LNCaP clone FGC (cell line): ENCODE results near the gene TMEM150B.

ENCODE experiments used
- DNase-seq: peaks from one replicate; pipeline ENCODE4 v3.0.0-alpha.2; 2011; ENCODE audit warnings: low read depth
- H3K4me3 ChIP-seq: 2 replicates; pipeline ENCODE4 v1.5.1; 2011; ENCODE audit warnings: mild to moderate bottlenecking, low read depth, low read length, control low read depth
- CTCF ChIP-seq: IDR thresholded peaks from 2 replicates; pipeline ENCODE4 v1.5.1; 2012; ENCODE audit warnings: mild to moderate bottlenecking; ENCODE audit not compliant: control insufficient read depth, insufficient read depth; ENCODE audit errors: extremely low read depth

The TMEM150B gene, protein sequence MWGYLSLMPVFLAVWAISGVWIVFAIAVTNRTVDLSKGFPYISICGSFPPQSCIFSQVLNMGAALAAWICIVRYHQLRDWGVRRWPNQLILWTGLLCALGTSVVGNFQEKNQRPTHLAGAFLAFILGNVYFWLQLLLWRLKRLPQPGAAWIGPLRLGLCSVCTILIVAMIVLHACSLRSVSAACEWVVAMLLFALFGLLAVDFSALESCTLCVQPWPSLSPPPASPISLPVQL

GRCh38 chr19:55325172-55325571 is at the start of gene TMEM150B:
TSS of gene TMEM150B (minus strand) at chr19:55325341. CDS start at chr19:55321036, 4,305 bp downstream.
- H3K4me3 ChIP-seq = no peak within 1 kb of the TSS
- no peak for TF ChIP-seq CTCF
- DNase-seq = no peak

GRCh38 chr19:55373993-55374757 is 49.0 kb upstream of the TMEM150B start:
- no peak for DNase-seq
- TF ChIP-seq CTCF = no peak
- no peak overlapping the region for H3K4me3 ChIP-seq

DNA sequence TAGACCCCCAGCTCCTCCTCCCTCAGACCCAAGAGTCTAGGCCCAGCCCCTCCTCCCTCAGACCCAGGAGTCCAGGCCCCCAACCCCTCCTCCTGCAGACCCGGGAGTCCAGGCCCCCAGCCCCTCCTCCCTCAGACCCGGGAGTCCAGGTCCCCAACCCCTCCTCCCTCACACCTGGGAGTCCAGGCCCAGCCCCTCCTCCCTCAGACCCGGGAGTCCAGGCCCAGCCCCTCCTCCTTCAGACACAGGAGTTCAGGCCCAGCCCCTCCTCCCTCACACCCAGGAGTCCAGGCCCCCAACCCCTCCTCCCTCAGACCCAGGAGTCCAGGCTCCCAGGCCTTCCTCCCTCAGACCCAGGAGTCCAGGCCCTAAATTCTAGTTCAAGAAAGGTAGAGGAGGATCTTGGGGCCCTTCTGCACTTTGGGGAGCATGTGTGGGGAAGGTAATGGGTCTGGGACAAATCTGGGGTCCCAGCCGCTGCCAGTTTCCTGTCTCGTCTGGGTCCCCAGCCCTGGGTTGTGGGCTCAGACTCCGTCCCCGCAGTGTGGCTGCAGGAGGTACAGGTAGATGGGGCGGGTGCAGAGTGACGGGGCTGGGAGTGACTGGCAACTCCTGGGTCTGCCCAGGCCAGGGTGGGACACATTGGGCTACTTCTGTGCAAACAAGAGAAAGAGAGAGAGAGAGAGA is 48.3 kb upstream of the TMEM150B start:
- no peak for TF ChIP-seq CTCF
- H3K4me3 ChIP-seq = no peak overlapping the region
- no peak for DNase-seq

- no peak for DNase-seq
- TF ChIP-seq CTCF = no peak
- no peak overlapping the region for H3K4me3 ChIP-seq
Measured at GRCh38 chr19:55372316-55373081, 47.4 kb upstream of the TMEM150B start.

DNA sequence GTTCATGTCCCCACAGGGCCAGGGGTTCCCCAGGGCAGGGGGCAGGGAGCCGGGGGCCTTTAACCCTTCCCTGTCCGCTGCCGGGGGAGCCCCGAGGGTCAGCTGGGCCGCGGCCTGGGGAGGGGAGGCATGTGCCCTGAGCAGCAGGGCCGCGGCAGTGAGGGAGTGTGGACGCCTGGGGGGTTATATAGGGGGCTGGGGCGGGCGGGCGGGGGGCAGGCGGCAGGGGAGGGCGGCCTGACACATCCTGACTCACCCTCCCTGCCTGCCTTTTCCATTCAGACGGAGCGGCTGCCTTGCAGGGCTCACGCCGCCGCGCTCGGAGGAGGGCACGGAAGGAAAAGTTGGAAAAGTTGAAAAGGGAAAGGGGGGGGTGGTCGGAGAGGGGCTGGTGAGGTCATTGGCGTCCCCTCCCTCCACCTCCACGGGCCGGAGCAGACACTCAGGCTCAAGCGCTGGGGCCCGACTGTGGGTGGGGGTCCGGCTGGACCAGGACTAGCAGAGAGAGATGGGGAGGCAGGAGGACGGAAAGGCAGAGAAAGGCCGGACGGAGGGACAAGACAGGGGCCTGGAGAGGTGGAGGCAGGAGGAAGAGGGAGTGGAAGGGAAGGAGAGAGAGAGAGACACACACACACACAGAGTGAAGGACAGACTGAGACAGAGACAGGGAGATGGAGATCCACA is 45.3 kb upstream of the TMEM150B start, which contains the start of gene IL11:
IL11 (minus strand) TSS at position 159 of the 684 bp plus-strand sequence; CDS start at position 6, 153 bp downstream.
- no peak for TF ChIP-seq CTCF
- DNase-seq = no peak
- no peak within 1 kb of the TSS for H3K4me3 ChIP-seq
